ENCODE measurements around the gene ABHD8.
A peak's percentile ranks its signal among the peaks of the same experiment; 100 is the strongest.

The ABHD8 gene

GRCh38 chr19:17338433-17339078 lies 35.3 kb upstream of the ABHD8 start:
- CTCF ChIA-PET = interaction anchor here (1.0 to 1.3 kb wide), 2 partner anchors 44 to 47 kb away, joined by 3 read pairs; no protein-coding TSS in a partner anchor
- no peaks in the 10 kb centered on the region for H3K9me3 Mint-ChIP-seq
- H3K4me1 Mint-ChIP-seq = peaks cover 40% of the 10 kb centered on the region
- no peak for DNase-seq
- H3K4me3 Mint-ChIP-seq = peak overlapping the region; percentile 77
- H3K36me3 Mint-ChIP-seq = peaks cover 9% of the 10 kb centered on the region
- no peak overlapping the region for H3K27ac Mint-ChIP-seq
- peaks cover 4% of the 10 kb centered on the region for H3K27me3 Mint-ChIP-seq

GRCh38 chr19:17337675-17338432 lies 34.6 kb upstream of the ABHD8 start:
- H3K4me1 Mint-ChIP-seq = peaks cover 45% of the 10 kb centered on the region
- CTCF ChIA-PET = interaction anchor here (1.0 to 1.3 kb wide), 2 partner anchors 43 to 48 kb away, joined by 3 read pairs; no protein-coding TSS in a partner anchor

GRCh38 chr19:17336872-17337674 lies 33.8 kb upstream of the ABHD8 start, which contains the start of gene GTPBP3:
Gene GTPBP3 (plus strand): TSS chr19:17337553. CDS start chr19:17337612, 59 bp downstream.
- Mint-ChIP-seq H3K27ac (peak within 1 kb of the TSS; percentile 92), H3K27me3 (peaks cover 10% of the 10 kb centered on the region), H3K4me3 (peak within 1 kb of the TSS; percentile 77), H3K36me3 (peaks cover 14% of the 10 kb centered on the region), H3K9me3 (no peaks in the 10 kb centered on the region), H3K4me1 (peaks cover 51% of the 10 kb centered on the region)
- CTCF ChIA-PET = no interaction called here
- DNase-seq = peak; percentile 99

More at GRCh38 chr19:17337675-17338432, 34.6 kb upstream of the ABHD8 start:
- H3K36me3 Mint-ChIP-seq = peaks cover 11% of the 10 kb centered on the region
- H3K27ac Mint-ChIP-seq = peak overlapping the region; percentile 92
- no peaks in the 10 kb centered on the region for H3K9me3 Mint-ChIP-seq
- H3K27me3 Mint-ChIP-seq = peaks cover 5% of the 10 kb centered on the region
- peak overlapping the region; percentile 77 for H3K4me3 Mint-ChIP-seq
- DNase-seq = peak; percentile 60

- no peak overlapping the region for H3K27ac Mint-ChIP-seq
- H3K27me3 Mint-ChIP-seq = peaks cover 18% of the 10 kb centered on the region
- CTCF ChIA-PET = interaction anchor here (0.7 to 1.2 kb wide), 4 partner anchors 10 to 51 kb away, joined by 3 to 5 read pairs (median 4); no protein-coding TSS in a partner anchor
- H3K4me1 Mint-ChIP-seq = peaks cover 55% of the 10 kb centered on the region
- peak overlapping the region; percentile 78 for H3K4me3 Mint-ChIP-seq
- no peaks in the 10 kb centered on the region for H3K9me3 Mint-ChIP-seq
- DNase-seq = no peak
- peaks cover 15% of the 10 kb centered on the region for H3K36me3 Mint-ChIP-seq
These were observed 32.4 kb upstream of the ABHD8 start for GRCh38 chr19:17335575-17335974.

GRCh38 chr19:17334414-17335409 lies 31.5 kb upstream of the ABHD8 start, which contains the start of gene ANO8:
Gene ANO8 (minus strand): TSS chr19:17334855. CDS start chr19:17334670, 185 bp downstream.
- DNase-seq = peak; percentile 97
- peaks cover 59% of the 10 kb centered on the region for H3K4me1 Mint-ChIP-seq
- H3K9me3 Mint-ChIP-seq = no peaks in the 10 kb centered on the region
- peaks cover 27% of the 10 kb centered on the region for H3K27me3 Mint-ChIP-seq
- peak within 1 kb of the TSS; percentile 78 for H3K4me3 Mint-ChIP-seq
- CTCF ChIA-PET = interaction anchor here (0.9 to 1.6 kb wide), 6 partner anchors 18 to 61 kb away, joined by 3 to 10 read pairs (median 3); partner anchors contain the start of gene DDA1
- peaks cover 14% of the 10 kb centered on the region for H3K36me3 Mint-ChIP-seq
- peak within 1 kb of the TSS; percentile 88 for H3K27ac Mint-ChIP-seq

GRCh38 chr19:17333611-17334413 lies 30.6 kb upstream of the ABHD8 start:
- H3K27ac Mint-ChIP-seq = peak overlapping the region; percentile 88

GRCh38 chr19:17332677-17333581 lies 29.7 kb upstream of the ABHD8 start:
- peak; percentile 64 for DNase-seq
- no peaks in the 10 kb centered on the region for H3K9me3 Mint-ChIP-seq
- H3K4me1 Mint-ChIP-seq = peaks cover 51% of the 10 kb centered on the region
- CTCF ChIA-PET = interaction anchor here (0.7 to 1.9 kb wide), 5 partner anchors 24 to 63 kb away, joined by 3 to 10 read pairs (median 3); partner anchors contain the start of genes DDA1 and MRPL34
- peaks cover 14% of the 10 kb centered on the region for H3K36me3 Mint-ChIP-seq
- H3K27me3 Mint-ChIP-seq = peaks cover 42% of the 10 kb centered on the region
- H3K27ac Mint-ChIP-seq = no peak overlapping the region
- H3K4me3 Mint-ChIP-seq = peak overlapping the region; percentile 47

More at GRCh38 chr19:17333611-17334413, 30.6 kb upstream of the ABHD8 start:
- Mint-ChIP-seq H3K27me3 (peaks cover 36% of the 10 kb centered on the region), H3K4me3 (peak overlapping the region; percentile 74), H3K36me3 (peaks cover 14% of the 10 kb centered on the region), H3K9me3 (no peaks in the 10 kb centered on the region), H3K4me1 (peaks cover 58% of the 10 kb centered on the region)
- DNase-seq = peak; percentile 85
- CTCF ChIA-PET = interaction anchor here (1.1 to 1.9 kb wide), 4 partner anchors 25 to 62 kb away, joined by 3 to 10 read pairs (median 5); partner anchors contain the start of genes DDA1 and MRPL34

- H3K9me3 Mint-ChIP-seq = no peaks in the 10 kb centered on the region
- peaks cover 42% of the 10 kb centered on the region for H3K27me3 Mint-ChIP-seq
- peaks cover 51% of the 10 kb centered on the region for H3K4me1 Mint-ChIP-seq
- no peak for DNase-seq
- H3K27ac Mint-ChIP-seq = no peak overlapping the region
- peaks cover 14% of the 10 kb centered on the region for H3K36me3 Mint-ChIP-seq
- CTCF ChIA-PET = interaction anchor here (0.7 to 1.9 kb wide), 2 partner anchors 27 to 54 kb away, joined by 3 to 7 read pairs; partner anchors contain the start of gene MRPL34
- no peak overlapping the region for H3K4me3 Mint-ChIP-seq
These were observed 29.1 kb upstream of the ABHD8 start for GRCh38 chr19:17332360-17332676.

GRCh38 chr19:17331045-17331558 lies 27.9 kb upstream of the ABHD8 start:
- H3K27me3 Mint-ChIP-seq = peaks cover 42% of the 10 kb centered on the region
- no peak for DNase-seq
- no peak overlapping the region for H3K27ac Mint-ChIP-seq
- H3K4me1 Mint-ChIP-seq = peaks cover 47% of the 10 kb centered on the region
- CTCF ChIA-PET = no interaction called here
- peaks cover 14% of the 10 kb centered on the region for H3K36me3 Mint-ChIP-seq
- no peaks in the 10 kb centered on the region for H3K9me3 Mint-ChIP-seq
- no peak overlapping the region for H3K4me3 Mint-ChIP-seq

GRCh38 chr19:17330262-17331044 lies 27.2 kb upstream of the ABHD8 start:
- Mint-ChIP-seq H3K27ac (peak overlapping the region; percentile 60), H3K4me3 (peak overlapping the region; percentile 37), H3K27me3 (peaks cover 42% of the 10 kb centered on the region), H3K4me1 (peaks cover 42% of the 10 kb centered on the region), H3K9me3 (no peaks in the 10 kb centered on the region), H3K36me3 (peaks cover 14% of the 10 kb centered on the region)
- DNase-seq = no peak
- CTCF ChIA-PET = no interaction called here

Measured in activated naive CD4-positive, alpha-beta T cell treated with anti-CD3 and anti-CD28 coated beads, Interleukin-2, amount 10 ng/mL, durations not matched to agents 7 days and 5 days (primary cell).